SK-N-SH treated with all-trans-retinoic acid at 6 μM for 48 hours (cell line): Measurements from ENCODE around the gene GLB1L3.
"Not testable (repeated sequence)": the region's sequence is repeated elsewhere in the genome, so short reads cannot be mapped to it uniquely, and the experiment has no call there.

ENCODE experiments used
- ATAC-seq: fragments of 200-7000 bp; cut with Tn5 transposase; 3 replicates; pipeline ENCODE4 v1.9.1; 2020; ENCODE audit warnings: mild to moderate bottlenecking, moderate library complexity
- ARNTL ChIP-seq: fragments of 450-650 bp; formaldehyde crosslinking; IDR thresholded peaks from 2 replicates; pipeline ENCODE4 v1.5.0; 2020; ENCODE audit warnings: low read depth, mild to moderate bottlenecking, moderate library complexity, borderline replicate concordance
- BACH2 ChIP-seq: fragments of 250-450 bp; sonication (Bioruptor Pico); IDR thresholded peaks from 2 replicates; pipeline ENCODE4 v1.9.0; 2021; ENCODE audit warnings: mild to moderate bottlenecking, borderline replicate concordance
- CSDC2 ChIP-seq: fragments of 250-450 bp; sonication (Bioruptor Pico); IDR thresholded peaks from 2 replicates; pipeline ENCODE4 v1.5.0; 2020; ENCODE audit warnings: mild to moderate bottlenecking, moderate library complexity
- CSRNP3 ChIP-seq: fragments of 250-450 bp; sonication (Bioruptor Pico); IDR thresholded peaks from 2 replicates; pipeline ENCODE4 v1.5.1; 2021; ENCODE audit warnings: mild to moderate bottlenecking, moderate library complexity
- GLIS3 ChIP-seq: fragments of 250-450 bp; sonication (Bioruptor Pico); IDR thresholded peaks from 2 replicates; pipeline ENCODE4 v1.5.0; 2020; ENCODE audit warnings: mild to moderate bottlenecking, moderate library complexity
- ISL1 ChIP-seq: fragments of 250-450 bp; sonication (Bioruptor Pico); IDR thresholded peaks from 2 replicates; pipeline ENCODE4 v2.1.2; 2022; ENCODE audit warnings: mild to moderate bottlenecking, moderate library complexity
- OSR1 ChIP-seq: fragments of 250-450 bp; sonication (Bioruptor Pico); IDR thresholded peaks from 2 replicates; pipeline ENCODE4 v1.8.0; 2022; ENCODE audit warnings: moderate library complexity, mild to moderate bottlenecking, inconsistent platforms
- PATZ1 ChIP-seq: fragments of 250-450 bp; sonication (Bioruptor Pico); IDR thresholded peaks from 2 replicates; pipeline ENCODE4 v1.8.0; 2020; ENCODE audit warnings: mild to moderate bottlenecking, moderate library complexity, borderline replicate concordance
- POU6F1 ChIP-seq: fragments of 250-450 bp; sonication (Bioruptor Pico); IDR thresholded peaks from 2 replicates; pipeline ENCODE4 v1.8.0; 2021; ENCODE audit warnings: low read depth, mild to moderate bottlenecking, moderate library complexity, borderline replicate concordance
- PPARA ChIP-seq: fragments of 250-450 bp; sonication (Bioruptor Pico); IDR thresholded peaks from 2 replicates; pipeline ENCODE4 v1.5.0; 2020; ENCODE audit warnings: mild to moderate bottlenecking, borderline replicate concordance
- RARB ChIP-seq: fragments of 250-450 bp; sonication (Bioruptor Pico); IDR thresholded peaks from 2 replicates; pipeline ENCODE4 v1.8.0; 2021; ENCODE audit warnings: mild to moderate bottlenecking, moderate library complexity
- SNAI2 ChIP-seq: fragments of 250-450 bp; sonication (Bioruptor Pico); IDR thresholded peaks from 2 replicates; pipeline ENCODE4 v1.5.0; 2020; ENCODE audit warnings: mild to moderate bottlenecking, moderate library complexity
- TCF4 ChIP-seq: fragments of 250-450 bp; sonication (Bioruptor Pico); IDR thresholded peaks from 2 replicates; pipeline ENCODE4 v1.8.0; 2021; ENCODE audit warnings: mild to moderate bottlenecking, moderate library complexity, borderline replicate concordance
- TOX ChIP-seq: fragments of 250-450 bp; sonication (Bioruptor Pico); IDR thresholded peaks from 2 replicates; pipeline ENCODE4 v1.8.0; 2021; ENCODE audit warnings: mild to moderate bottlenecking, moderate library complexity, borderline replicate concordance
- TSHZ2 ChIP-seq: fragments of 250-450 bp; sonication (Bioruptor Pico); IDR thresholded peaks from 2 replicates; pipeline ENCODE4 v1.5.0; 2020; ENCODE audit warnings: mild to moderate bottlenecking, moderate library complexity
- ZC3H10 ChIP-seq: fragments of 250-450 bp; sonication (Bioruptor Pico); IDR thresholded peaks from 2 replicates; pipeline ENCODE4 v1.5.1; 2021; ENCODE audit warnings: mild to moderate bottlenecking, moderate library complexity
- ZFP3 ChIP-seq: fragments of 250-450 bp; sonication (Bioruptor Pico); IDR thresholded peaks from 2 replicates; pipeline ENCODE4 v1.5.0; 2020; ENCODE audit warnings: mild to moderate bottlenecking, moderate library complexity
- ZNF565 ChIP-seq: fragments of 450-650 bp; formaldehyde crosslinking; conservative IDR thresholded peaks from 2 replicates; pipeline ENCODE4 v1.5.0; 2020; ENCODE audit warnings: low read depth, mild to moderate bottlenecking, moderate library complexity
- ZNF8 ChIP-seq: fragments of 450-650 bp; formaldehyde crosslinking; IDR thresholded peaks from 2 replicates; pipeline ENCODE4 v1.5.0; 2020; ENCODE audit warnings: mild to moderate bottlenecking, moderate library complexity

GLB1L3 gene

GRCh38 chr11:134278356-134278755, 2.2 kb downstream of the GLB1L3 start:
- no peak for TF ChIP-seq GLIS3 (CRISPR knock-in tag)
- no peak for TF ChIP-seq BACH2 (CRISPR knock-in tag)
- no peak for TF ChIP-seq OSR1 (CRISPR knock-in tag)
- no peak for TF ChIP-seq ZNF8 (CRISPR knock-in tag)
- no peak for TF ChIP-seq ZFP3 (CRISPR knock-in tag)
- no peak for TF ChIP-seq CSRNP3 (CRISPR knock-in tag)
- no peak for TF ChIP-seq ZNF565 (CRISPR knock-in tag)
- no peak for TF ChIP-seq RARB (CRISPR knock-in tag)
- no peak for TF ChIP-seq SNAI2 (CRISPR knock-in tag)
- no peak for TF ChIP-seq TCF4 (CRISPR knock-in tag)
- no peak for TF ChIP-seq POU6F1 (CRISPR knock-in tag)
- no peak for TF ChIP-seq TSHZ2 (CRISPR knock-in tag)
- TF ChIP-seq TOX (CRISPR knock-in tag), result no peak
- no peak for TF ChIP-seq ARNTL (CRISPR knock-in tag)
- no peak for TF ChIP-seq PPARA
- TF ChIP-seq ZC3H10 (CRISPR knock-in tag), result no peak
- no peak for ATAC-seq

GRCh38 chr11:134281635-134282034, 5.5 kb downstream of the GLB1L3 start:
- ATAC-seq, result not testable (repeated sequence)

GRCh38 chr11:134282121-134283045, 6.2 kb downstream of the GLB1L3 start:
- TF ChIP-seq ZNF8 (CRISPR knock-in tag) (no peak), CSDC2 (CRISPR knock-in tag) (no peak), RARB (CRISPR knock-in tag) (no peak), ARNTL (CRISPR knock-in tag) (no peak), TCF4 (CRISPR knock-in tag) (no peak), ISL1 (CRISPR knock-in tag) (no peak), PATZ1 (CRISPR knock-in tag) (no peak)
- ATAC-seq, result no peak
